H1 (cell line): Measurements from ENCODE around the gene MAP2K5. TPM values are rescaled to one million over a fixed set of nuclear protein-coding genes. Genes with fewer than 3 reads are reported as not detected.

Experiments used
- CTCF ChIA-PET: fragments of 300-600 bp; sonication (Branson Sonifier 250); formaldehyde crosslinking; loops from one replicate; lab custom pipeline; 2021; ENCODE audit not compliant: partially characterized antibody; lab: Charles Lee
- POLR2A ChIA-PET: fragments of 300-600 bp; sonication (Branson Sonifier 250); formaldehyde crosslinking; loops from one replicate; lab custom pipeline; 2021; ENCODE audit warnings: inconsistent platforms; ENCODE audit not compliant: partially characterized antibody; lab: Charles Lee
- DNase-seq, 2 experiments: peaks; one replicate each; pipeline versions ENCODE4 v3.0.0 to v3.0.0-alpha.2; 2010 to 2022; ENCODE audit warnings: low spot score in 2 of 2, low read depth in 1 of 2, mixed read lengths in 1 of 2
- FAIRE-seq: peaks from 2 replicates; lab custom pipeline; 2011; peaks lifted over from hg19 to GRCh38; lab: Jason Lieb, UNC
- H2AFZ ChIP-seq: 2 replicates; pipeline ENCODE4 v1.8.1; 2012; ENCODE audit warnings: low read length, inconsistent platforms
- H2AK5ac ChIP-seq: 2 replicates; pipeline ENCODE4 v1.6.1; 2013; ENCODE audit warnings: low read depth, low read length
- H2BK120ac ChIP-seq: replicated peaks from 2 replicates; pipeline ENCODE3; 2013; ENCODE audit warnings: low read depth, low read length, inconsistent platforms
- H2BK12ac ChIP-seq: 2 replicates; pipeline ENCODE4 v1.6.1; 2013; ENCODE audit warnings: low read depth, low read length
- H2BK15ac ChIP-seq: 2 replicates; pipeline ENCODE4 v1.6.1; 2013; ENCODE audit warnings: low read length
- H2BK20ac ChIP-seq: 2 replicates; pipeline ENCODE4 v1.6.1; 2013; ENCODE audit warnings: low read length
- H2BK5ac ChIP-seq: 2 replicates; pipeline ENCODE4 v1.6.1; 2013; ENCODE audit warnings: low read depth, low read length
- H3K14ac ChIP-seq: 2 replicates; pipeline ENCODE4 v1.6.1; 2013; ENCODE audit warnings: inconsistent platforms; ENCODE audit not compliant: insufficient read length
- H3K18ac ChIP-seq: 2 replicates; pipeline ENCODE4 v1.6.1; 2013; ENCODE audit warnings: low read length; ENCODE audit errors: extremely low read depth
- H3K23ac ChIP-seq: 2 replicates; pipeline ENCODE4 v1.6.1; 2013; ENCODE audit warnings: inconsistent platforms; ENCODE audit not compliant: insufficient read length
- H3K23me2 ChIP-seq: 2 replicates; pipeline ENCODE4 v1.6.1; 2013; ENCODE audit warnings: low read depth, low read length
- H3K27ac ChIP-seq: 2 replicates; pipeline ENCODE4 v1.6.1; 2011; ENCODE audit warnings: low read depth, low read length, inconsistent platforms
- H3K27me3 ChIP-seq, 4 experiments: replicated peaks in 1 of 4; 1 replicate in 1 of 4; 2 replicates in 3 of 4; pipeline versions ENCODE4 v1.6.1 to v1.8.1; 2011 to 2013; ENCODE audit warnings: low read length in 3 of 4, mild to moderate bottlenecking in 3 of 4, inconsistent platforms in 2 of 4, mixed read lengths in 2 of 4, moderate library complexity in 1 of 4; ENCODE audit not compliant: control insufficient read depth in 3 of 4, insufficient read depth in 3 of 4; ENCODE audit errors: extremely low read depth in 1 of 4
- H3K36me3 ChIP-seq, 4 experiments: 2 replicates each; pipeline versions ENCODE4 v1.6.1 to v1.8.1; 2011 to 2013; ENCODE audit warnings: mild to moderate bottlenecking in 4 of 4, low read length in 3 of 4, moderate library complexity in 2 of 4, control low read depth in 1 of 4, inconsistent platforms in 1 of 4; ENCODE audit not compliant: insufficient read depth in 4 of 4, control insufficient read depth in 2 of 4
- H3K4ac ChIP-seq: replicated peaks from 2 replicates; pipeline ENCODE3; 2013; ENCODE audit warnings: low read length, low read depth, mixed read lengths, inconsistent platforms; ENCODE audit not compliant: insufficient read length
- H3K4me1 ChIP-seq, 4 experiments: replicated peaks in 1 of 4; 1 replicate in 1 of 4; 2 replicates in 3 of 4; pipeline versions ENCODE4 v1.6.1 to v1.8.1; 2011 to 2013; ENCODE audit warnings: low read length in 3 of 4, inconsistent platforms in 2 of 4, mixed read lengths in 1 of 4; ENCODE audit not compliant: insufficient read depth in 4 of 4, control insufficient read depth in 3 of 4
- H3K4me2 ChIP-seq, 2 experiments: 2 replicates each; pipeline versions ENCODE4 v1.6.1 to v1.8.1; 2011 to 2013; ENCODE audit warnings: low read depth in 2 of 2, low read length in 2 of 2, control low read depth in 1 of 2, inconsistent platforms in 1 of 2, mild to moderate bottlenecking in 1 of 2; ENCODE audit not compliant: insufficient read depth in 1 of 2
- H3K4me3 ChIP-seq, 4 experiments: fragments of 200-600, 300-600 bp in 1 of 4; sonication (generic), shearing (Covaris generic), sonication (Bioruptor Twin) in 1 of 4; 2 replicates each; pipeline versions ENCODE4 v1.5.1 to v1.8.1; 2011 to 2016; ENCODE audit warnings: low read length in 4 of 4, low read depth in 3 of 4, control low read depth in 2 of 4, inconsistent platforms in 2 of 4, mild to moderate bottlenecking in 2 of 4, mixed read lengths in 1 of 4, moderate library complexity in 1 of 4; ENCODE audit not compliant: insufficient read depth in 2 of 4; ENCODE audit errors: extremely low read depth in 1 of 4
- H3K56ac ChIP-seq: replicated peaks from 2 replicates; pipeline ENCODE3; 2013; ENCODE audit warnings: low read depth, mild to moderate bottlenecking, mixed read lengths, low read length, inconsistent platforms; ENCODE audit not compliant: insufficient read length
- H3K79me1 ChIP-seq: 2 replicates; pipeline ENCODE4 v1.6.1; 2013; ENCODE audit warnings: low read depth, low read length, control low read depth
- H3K79me2 ChIP-seq, 2 experiments: 2 replicates each; pipeline versions ENCODE4 v1.6.1 to v1.8.1; 2012 to 2013; ENCODE audit warnings: low read length in 2 of 2, mild to moderate bottlenecking in 2 of 2, inconsistent platforms in 1 of 2; ENCODE audit not compliant: insufficient read depth in 2 of 2, control insufficient read depth in 1 of 2
- H3K9ac ChIP-seq, 4 experiments: replicated peaks in 1 of 4; 1 replicate in 1 of 4; 2 replicates in 3 of 4; pipeline versions ENCODE4 v1.6.1 to v1.8.1; 2011 to 2013; ENCODE audit warnings: low read depth in 3 of 4, low read length in 3 of 4, control low read depth in 2 of 4, mild to moderate bottlenecking in 2 of 4, moderate library complexity in 2 of 4, inconsistent platforms in 1 of 4; ENCODE audit errors: extremely low read depth in 1 of 4
- H3K9me3 ChIP-seq, 2 experiments: 2 replicates each; pipeline versions ENCODE4 v1.6.1 to v1.8.1; 2012 to 2013; ENCODE audit warnings: mild to moderate bottlenecking in 2 of 2, moderate library complexity in 2 of 2, control low read depth in 1 of 2, inconsistent platforms in 1 of 2, low read depth in 1 of 2, low read length in 1 of 2, mixed read lengths in 1 of 2; ENCODE audit not compliant: insufficient read depth in 2 of 2
- H4K20me1 ChIP-seq, 2 experiments: replicated peaks in 1 of 2; 2 replicates each; pipeline versions ENCODE3 to v1.8.1; 2011 to 2013; ENCODE audit warnings: inconsistent platforms in 2 of 2, low read length in 2 of 2, mild to moderate bottlenecking in 1 of 2; ENCODE audit not compliant: insufficient read depth in 2 of 2, control insufficient read depth in 1 of 2
- H4K5ac ChIP-seq: 2 replicates; pipeline ENCODE4 v1.6.1; 2013; ENCODE audit warnings: low read length, low read depth, mixed read lengths, inconsistent platforms; ENCODE audit not compliant: insufficient read length
- H4K8ac ChIP-seq: 2 replicates; pipeline ENCODE4 v1.8.0; 2013; ENCODE audit warnings: mild to moderate bottlenecking, moderate library complexity, low read length, inconsistent platforms; ENCODE audit not compliant: insufficient read depth; ENCODE audit errors: extremely low read depth
- H4K91ac ChIP-seq: replicated peaks from 2 replicates; pipeline ENCODE3; 2013; ENCODE audit warnings: low read length, mixed read lengths, inconsistent platforms; ENCODE audit not compliant: insufficient read length
- ATF3 ChIP-seq: IDR thresholded peaks from 2 replicates; pipeline ENCODE4 v1.6.1; 2011; ENCODE audit warnings: low read depth, mild to moderate bottlenecking, low read length; ENCODE audit not compliant: insufficient read depth
- WGBS, 2 experiments: shearing (Covaris generic) in 1 of 2; methylation state at CpG; one replicate each; pipeline versions ENCODE4 v1.1.6 to v1.1.7; 2013 to 2015; ENCODE audit warnings: low lambda C conversion rate in 2 of 2, mixed read lengths in 2 of 2, inconsistent platforms in 1 of 2, low coverage in 1 of 2, missing lambda C conversion rate in 1 of 2; ENCODE audit not compliant: insufficient replicate concordance in 2 of 2, insufficient coverage in 1 of 2, insufficient read length in 1 of 2; ENCODE audit errors: extremely low coverage in 1 of 2, missing lambda C conversion rate in 1 of 2; 5-methylcytosine and 5-hydroxymethylcytosine counted together
- polyA plus RNA-seq, 7 experiments: library from polyadenylated mRNA; depleted of rRNA in 3 of 7; stranded (reverse) in 5 of 7; unstranded in 2 of 7; fragments of >200 nt in 5 of 7; fragments of 200-250 nt in 2 of 7; gene quantifications; 1 replicate in 5 of 7; 2 replicates in 1 of 7; 4 replicates in 1 of 7; pipeline versions ENCODE4 v1.2.1 to v1.2.3, GENCODE V29; 2011 to 2013; ENCODE audit warnings: missing spikeins in 2 of 7, mixed read lengths in 2 of 7
- total RNA-seq: library from RNA; stranded (reverse); fragmentation: NEBNext Ultra II Directional; extraction: Animal tissue kit (Norgen Biotek cat#: 25700); gene quantifications from 2 replicates; pipeline ENCODE4 v1.2.1, GENCODE V29; 2021

MAP2K5 gene
- total and polyA plus RNA-seq, 2 of the 8 experiments (the other 6 are each of a cell fraction or from before 2014, with no cell fraction given), result 4.4 to 15.8 TPM

GRCh38 chr15:67622110-67622509 is 79.6 kb downstream of the MAP2K5 start:
- no peak overlapping the region for H4K5ac ChIP-seq
- peaks cover 0 to 3% (median 0%) of the 10 kb centered on the region in 4 experiments; a peak in 1 of 8 replicates for H3K36me3 ChIP-seq
- H3K23me2 ChIP-seq, result no peaks in the 10 kb centered on the region
- no peak overlapping the region for H2AFZ ChIP-seq
- H4K8ac ChIP-seq, result no peak overlapping the region
- H3K56ac ChIP-seq, result no peak overlapping the region
- no peak overlapping the region for H3K4ac ChIP-seq
- H3K23ac ChIP-seq, result no peak overlapping the region
- DNase-seq (no peak), FAIRE-seq (no peak)
- no peak overlapping the region for H3K4me2 ChIP-seq
- no peak overlapping the region for H2BK120ac ChIP-seq
- no peak overlapping the region for H2BK12ac ChIP-seq
- ChIA-PET CTCF (interaction anchor here (2.0 kb wide), 1 partner anchor 8 kb away, joined by 6 read pairs; no protein-coding TSS in a partner anchor), POLR2A (no interaction called here)
- no peaks in the 10 kb centered on the region for H3K79me1 ChIP-seq
- H3K9me3 ChIP-seq, result no peaks in the 10 kb centered on the region
- no peak overlapping the region for H2BK20ac ChIP-seq
- no peak overlapping the region for H2BK15ac ChIP-seq
- H2BK5ac ChIP-seq, result no peak overlapping the region
- no peak overlapping the region for H3K27ac ChIP-seq
- no peaks in the 10 kb centered on the region for H4K20me1 ChIP-seq
- no peaks in the 10 kb centered on the region for H3K27me3 ChIP-seq
- no peaks in the 10 kb centered on the region for H3K79me2 ChIP-seq
- H3K18ac ChIP-seq, result no peak overlapping the region
- 90% methylated on average over 2 of the region's 2 CpGs; no CpG with 5 or more reads in 1 of the 2 experiments for WGBS, 2 experiments
- no peak overlapping the region for H3K4me3 ChIP-seq
- TF ChIP-seq ATF3, result no peak
- no peak overlapping the region for H4K91ac ChIP-seq
- H3K14ac ChIP-seq, result no peak overlapping the region
- no peak overlapping the region for H2AK5ac ChIP-seq
- H3K4me1 ChIP-seq, result no peaks in the 10 kb centered on the region
- H3K9ac ChIP-seq, result no peak overlapping the region
